Suprapubic skin (tissue), 3 donors: ENCODE results near the gene CHRD.

ENCODE experiments used
- CTCF ChIP-seq, 2 donors: fragments of 200-600 bp in 1 of 2; fragments of 450-650 bp in 1 of 2; sonication (generic) in 1 of 2; IDR thresholded peaks; one replicate each; pipeline ENCODE4 v1.5.1; 2016 to 2019; ENCODE audit warnings: antibody characterized with exemption in 2 of 2, mild to moderate bottlenecking in 1 of 2, moderate library complexity in 1 of 2
- POLR2A ChIP-seq, 2 donors: fragments of 450-650 bp; IDR thresholded peaks; one replicate each; pipeline ENCODE4 v1.6.1; 2017; ENCODE audit warnings: antibody characterized with exemption in 2 of 2, mild to moderate bottlenecking in 2 of 2, moderate library complexity in 2 of 2

GRCh38 chr3:184344579-184345316 is 35.1 kb upstream of the CHRD start:
- TF ChIP-seq CTCF (IDR thresholded peaks at IDR 0.05) (no peak), POLR2A (IDR thresholded peaks at IDR 0.05) (no peak)
